ENCODE data around the gene PSMA6.
A peak's percentile ranks its signal among the peaks of the same experiment; 100 is the strongest.
"Not testable (repeated sequence)": the region's sequence is repeated elsewhere in the genome, so short reads cannot be mapped to it uniquely, and the experiment has no call there.

PSMA6 gene

DNA sequence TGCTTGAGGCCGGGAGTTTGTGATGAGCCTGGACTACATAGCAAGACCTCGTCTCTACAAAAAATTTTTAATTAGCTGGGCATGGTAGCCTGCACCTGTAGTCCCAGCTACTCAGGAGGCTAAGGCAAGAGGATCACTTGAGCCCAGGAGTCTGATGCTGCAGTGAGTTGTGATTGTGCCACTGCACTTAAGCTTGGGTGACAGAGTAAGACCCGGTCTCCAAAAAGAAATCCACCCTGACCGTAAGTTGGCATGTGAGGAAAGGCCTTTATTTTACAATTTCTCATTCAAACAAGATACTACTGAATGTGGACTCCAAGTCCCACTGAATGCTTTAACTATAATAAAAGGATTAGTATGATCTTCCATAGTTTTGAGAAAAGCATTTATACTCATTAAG is 27.3 kb downstream of the PSMA6 start:
- no peak for DNase-seq (ENCODE audit: low read depth in 1 of 2, low spot score in 1 of 2)

GRCh38 chr14:35320472-35320871 is 28.3 kb downstream of the PSMA6 start:
- no peak for DNase-seq (ENCODE audit: low read depth in 1 of 2, low spot score in 1 of 2)

DNA sequence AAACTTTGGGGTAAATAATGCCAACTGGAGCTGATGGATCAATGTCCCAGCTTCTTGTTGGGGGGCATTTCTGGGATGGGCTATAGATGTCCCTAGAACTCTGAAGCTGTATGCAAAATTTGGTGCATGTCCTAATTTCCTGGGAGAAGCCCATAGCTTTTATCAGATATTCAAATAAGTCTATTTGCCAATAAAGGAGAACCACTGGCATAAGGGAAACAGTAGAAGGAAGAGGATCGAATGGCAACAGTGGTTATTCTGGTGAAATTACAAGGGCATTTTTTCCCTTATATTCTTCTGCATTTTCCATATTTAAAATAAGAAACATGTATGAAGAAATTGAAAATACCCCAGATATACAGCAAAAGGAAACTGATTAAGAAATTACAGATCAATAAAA is 34.2 kb downstream of the PSMA6 start:
- no peak for DNase-seq (ENCODE audit: low read depth in 1 of 2, low spot score in 1 of 2)

DNA sequence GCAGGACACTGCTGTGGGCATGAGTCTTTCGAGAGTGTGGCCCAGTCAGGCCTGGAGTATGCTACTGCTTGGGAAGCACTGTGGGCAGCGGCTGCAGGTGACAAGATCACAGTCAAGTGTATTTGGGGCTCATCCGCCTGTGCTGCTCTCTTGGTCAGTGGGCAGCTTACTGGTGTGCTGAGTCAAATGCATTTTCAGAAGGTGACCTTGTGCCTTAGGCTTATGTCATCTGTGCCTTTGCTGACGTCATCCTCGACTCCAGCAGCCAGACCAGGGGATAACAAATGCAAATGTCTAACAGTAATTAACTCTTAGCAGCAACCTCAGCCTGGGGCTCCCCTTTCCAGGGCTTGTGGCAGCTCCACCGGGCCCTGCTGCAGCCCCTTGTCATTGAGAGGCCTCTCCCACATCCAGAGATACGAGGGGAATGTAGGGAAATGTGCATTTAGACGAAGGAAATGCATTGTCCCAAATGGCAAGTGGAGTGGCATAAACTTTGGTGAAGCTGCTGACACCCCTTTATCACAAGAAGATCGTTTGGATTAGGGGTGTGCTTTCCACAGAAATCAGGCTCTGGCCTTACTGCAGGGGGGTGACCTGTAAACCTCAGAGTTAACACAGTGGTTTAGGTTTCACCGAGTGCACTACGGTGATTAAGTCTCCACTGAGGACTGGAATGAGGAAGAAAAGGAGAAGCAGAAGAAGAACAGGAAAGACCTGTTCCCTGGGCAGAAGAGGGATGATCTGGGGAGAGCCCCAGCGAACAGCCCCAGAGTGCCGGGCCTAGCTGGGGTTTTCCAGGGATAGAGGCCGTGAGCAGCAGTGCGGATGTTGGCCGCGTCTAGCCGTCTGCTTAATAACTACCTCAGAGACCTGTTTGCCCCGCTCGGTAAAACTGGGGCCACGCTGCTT is 39.7 kb downstream of the PSMA6 start:
- no peak for DNase-seq (ENCODE audit: low read depth in 1 of 2, low spot score in 1 of 2)

DNA sequence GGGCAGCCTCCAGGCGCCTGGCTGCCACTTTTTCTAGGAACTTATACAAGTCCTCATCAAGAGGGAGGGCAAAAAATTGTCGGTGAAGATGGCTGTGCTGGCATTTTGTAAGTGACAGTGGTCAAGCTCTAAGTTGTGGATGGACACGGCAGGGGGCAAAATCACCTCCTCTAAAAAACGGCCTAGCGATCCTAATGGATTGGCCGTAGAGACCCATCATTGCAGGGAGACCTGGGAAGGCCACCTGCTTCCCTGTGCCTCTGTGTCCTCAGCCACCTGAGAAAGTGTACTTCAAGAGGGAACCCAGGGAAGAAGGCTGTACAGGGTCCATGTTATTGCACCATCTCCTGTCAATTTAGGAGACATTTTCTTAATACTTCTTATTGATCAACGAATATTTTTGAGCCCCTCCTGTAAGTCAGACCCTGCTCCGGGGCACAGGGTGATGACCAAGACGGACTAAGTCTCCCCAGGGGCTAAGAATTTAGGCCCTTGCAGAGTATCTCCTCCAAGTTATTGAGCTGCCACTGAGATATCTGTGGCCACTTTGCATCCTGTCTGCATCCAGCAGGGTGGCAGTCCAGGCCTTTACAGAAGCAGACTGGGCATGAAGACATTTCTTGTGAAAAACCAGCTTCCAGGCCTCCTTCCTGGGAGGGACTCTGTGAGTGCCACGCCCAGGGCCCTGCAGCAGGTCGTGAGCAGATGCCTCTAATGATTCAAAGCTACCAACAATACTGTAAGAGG is 40.5 kb downstream of the PSMA6 start:
- DNase-seq (ENCODE audit: low read depth in 1 of 2, low spot score in 1 of 2), result peak in 1 of 2 donors; percentile 18

DNA sequence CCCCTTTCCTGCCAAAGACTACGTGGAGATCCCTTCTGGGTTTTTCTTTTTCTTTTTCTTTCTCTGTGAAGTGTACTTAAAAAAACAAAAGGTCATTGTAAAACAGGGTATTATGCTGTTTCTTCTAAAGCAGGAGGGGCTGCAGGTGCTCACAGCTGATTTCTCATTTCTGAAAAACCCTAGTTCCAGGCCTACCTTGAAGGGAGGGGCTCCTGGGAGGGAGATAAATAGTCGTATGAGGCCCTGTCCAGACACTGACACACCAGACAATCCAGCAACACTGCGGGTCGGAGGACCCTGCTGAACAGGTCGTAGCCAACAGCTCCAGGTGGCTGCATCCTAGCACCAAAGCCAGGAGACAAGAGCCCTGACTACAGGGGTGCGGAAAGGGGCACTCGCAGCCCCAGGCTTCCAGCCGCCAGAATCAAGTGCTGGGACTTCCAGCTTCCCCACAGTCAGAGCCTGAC is 41.1 kb downstream of the PSMA6 start:
- DNase-seq (ENCODE audit: low read depth in 1 of 2, low spot score in 1 of 2), result no peak

DNA sequence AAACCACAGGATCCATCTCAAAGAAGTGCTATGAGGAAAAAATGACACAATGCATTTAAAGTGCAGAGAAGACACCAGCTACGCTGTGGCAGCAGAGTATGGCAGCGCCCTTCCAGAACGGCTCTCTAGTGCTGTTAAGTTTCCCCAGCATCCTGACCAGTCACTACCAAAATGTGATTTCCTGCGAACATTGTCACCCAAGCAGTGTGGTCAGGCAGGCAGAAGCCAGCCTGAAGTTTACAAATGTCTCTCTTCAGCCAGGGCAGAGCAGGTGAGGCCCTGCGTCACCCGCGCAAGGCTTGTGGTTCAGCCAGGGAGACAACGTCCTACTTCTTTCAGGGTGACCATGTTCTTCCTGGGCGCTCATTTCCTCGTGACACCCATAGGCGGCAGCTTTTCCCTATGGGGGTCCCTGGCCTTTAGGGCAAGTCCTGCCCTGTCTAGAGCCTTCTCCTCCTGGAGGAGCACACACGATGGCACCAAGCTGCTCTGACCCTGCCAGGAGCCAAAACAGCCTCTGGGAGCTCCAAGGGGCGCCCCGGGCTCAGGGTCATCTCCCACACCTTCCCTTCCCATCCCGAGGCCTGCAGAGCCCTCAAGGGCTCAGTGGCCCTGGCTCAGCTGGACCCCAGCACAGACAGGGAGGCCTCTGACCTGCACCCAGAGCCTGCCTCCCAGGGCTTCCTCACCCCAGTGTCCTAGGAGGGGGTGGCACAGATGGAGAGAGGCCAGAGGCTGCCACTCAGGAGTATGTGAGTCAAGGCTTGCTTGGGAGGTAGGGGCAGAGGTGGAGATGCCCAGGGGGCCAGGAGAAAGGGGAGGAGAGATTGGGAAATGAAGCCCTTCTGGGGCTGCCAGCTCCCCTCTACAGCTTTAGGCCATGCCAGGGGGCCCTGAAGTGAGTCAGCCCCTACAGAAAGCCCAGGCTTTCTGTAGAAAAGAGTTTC is 41.9 kb downstream of the PSMA6 start:
- no peak for DNase-seq (ENCODE audit: low read depth in 1 of 2, low spot score in 1 of 2)

DNA sequence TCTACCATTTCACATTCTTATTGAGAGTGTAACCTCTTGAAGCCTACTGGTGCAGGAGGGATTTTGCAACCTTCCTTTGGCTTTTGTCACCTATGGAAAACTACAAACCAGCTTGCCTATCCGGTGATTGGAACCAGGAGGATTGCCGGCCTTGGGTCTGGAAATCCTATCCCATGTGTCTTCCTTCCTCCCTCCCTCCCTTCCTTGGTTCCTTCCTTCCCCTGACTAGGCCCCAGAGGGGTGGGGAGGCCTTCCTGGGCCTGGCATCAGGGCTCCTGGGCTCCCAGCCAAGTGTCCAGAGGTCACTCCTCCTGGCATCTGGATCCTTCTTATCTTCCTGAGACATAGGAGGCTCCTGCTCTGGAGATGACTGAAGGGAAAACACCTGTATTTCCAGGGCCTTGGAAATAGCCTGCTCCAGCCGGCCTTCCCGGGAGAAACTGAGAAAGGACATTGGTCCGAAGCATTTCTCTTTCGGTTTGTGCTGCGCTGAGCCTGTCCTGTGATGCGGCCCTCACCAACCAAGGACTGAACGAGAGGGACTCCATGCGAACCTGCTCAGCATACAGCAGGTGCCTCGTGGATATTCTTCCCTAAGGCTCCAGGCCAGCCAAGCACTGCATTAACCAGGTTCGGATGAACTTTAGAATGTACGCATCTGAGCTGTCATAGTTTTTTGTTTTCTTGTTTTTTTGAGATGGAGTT is 43.4 kb downstream of the PSMA6 start:
- DNase-seq (ENCODE audit: low read depth in 1 of 2, low spot score in 1 of 2), result no peak

GRCh38 chr14:35336171-35336493 is 44.0 kb downstream of the PSMA6 start:
- DNase-seq (ENCODE audit: low read depth in 1 of 2, low spot score in 1 of 2), result not testable (repeated sequence)

DNA sequence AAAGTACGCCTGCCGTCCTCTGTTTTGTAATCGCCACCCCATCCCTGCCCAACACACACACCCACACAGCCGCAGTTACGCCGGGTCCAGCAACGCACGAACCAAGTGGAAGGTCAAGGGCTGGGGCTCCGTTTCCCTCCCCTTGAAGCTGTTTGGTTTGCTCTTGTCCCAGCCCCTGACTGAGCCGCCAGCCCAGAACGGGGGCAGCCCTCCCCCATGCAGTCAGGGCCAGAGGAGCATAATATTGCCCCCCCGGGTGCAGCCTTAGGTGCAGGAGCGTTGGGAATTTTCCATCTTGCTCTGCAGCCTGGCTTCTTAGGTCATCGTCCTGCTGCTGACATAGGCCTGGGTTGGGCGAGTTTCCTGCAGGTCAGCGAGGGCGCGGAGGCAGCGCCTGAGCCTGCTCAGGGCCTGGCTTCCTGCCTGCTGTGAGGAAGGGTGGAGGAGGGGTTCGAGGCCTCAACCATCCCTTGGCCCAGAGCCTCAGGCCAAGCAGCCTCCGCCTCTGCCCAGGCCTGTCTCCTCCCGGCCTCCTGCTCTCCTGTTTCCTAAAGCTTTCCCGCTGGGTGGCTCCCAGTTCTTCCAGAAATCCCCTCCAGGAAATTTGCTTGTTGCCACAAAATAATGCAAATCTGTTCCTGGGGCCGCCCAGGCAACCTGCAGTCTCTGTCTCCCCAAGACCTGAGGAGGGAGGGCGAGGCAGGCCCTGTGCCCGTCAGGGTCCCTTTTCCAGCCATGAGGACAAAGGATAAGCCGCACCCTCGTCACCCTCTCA is 44.5 kb downstream of the PSMA6 start:
- DNase-seq (ENCODE audit: low read depth in 1 of 2, low spot score in 1 of 2), result no peak

GRCh38 chr14:35337269-35338255 is 45.4 kb downstream of the PSMA6 start:
- no peak for DNase-seq (ENCODE audit: low read depth in 1 of 2, low spot score in 1 of 2)

- DNase-seq (ENCODE audit: low read depth in 1 of 2, low spot score in 1 of 2), result no peak
Measured at GRCh38 chr14:35338731-35339405, 46.7 kb downstream of the PSMA6 start.

GRCh38 chr14:35339761-35340406 is 47.7 kb downstream of the PSMA6 start:
- no peak for DNase-seq (ENCODE audit: low read depth in 1 of 2, low spot score in 1 of 2)

- no peak for DNase-seq (ENCODE audit: low read depth in 1 of 2, low spot score in 1 of 2)
Measured at GRCh38 chr14:35340616-35341453, 48.7 kb downstream of the PSMA6 start.

- no peak for DNase-seq (ENCODE audit: low read depth in 1 of 2, low spot score in 1 of 2)
Measured at GRCh38 chr14:35341454-35341750, 49.2 kb downstream of the PSMA6 start.

DNA sequence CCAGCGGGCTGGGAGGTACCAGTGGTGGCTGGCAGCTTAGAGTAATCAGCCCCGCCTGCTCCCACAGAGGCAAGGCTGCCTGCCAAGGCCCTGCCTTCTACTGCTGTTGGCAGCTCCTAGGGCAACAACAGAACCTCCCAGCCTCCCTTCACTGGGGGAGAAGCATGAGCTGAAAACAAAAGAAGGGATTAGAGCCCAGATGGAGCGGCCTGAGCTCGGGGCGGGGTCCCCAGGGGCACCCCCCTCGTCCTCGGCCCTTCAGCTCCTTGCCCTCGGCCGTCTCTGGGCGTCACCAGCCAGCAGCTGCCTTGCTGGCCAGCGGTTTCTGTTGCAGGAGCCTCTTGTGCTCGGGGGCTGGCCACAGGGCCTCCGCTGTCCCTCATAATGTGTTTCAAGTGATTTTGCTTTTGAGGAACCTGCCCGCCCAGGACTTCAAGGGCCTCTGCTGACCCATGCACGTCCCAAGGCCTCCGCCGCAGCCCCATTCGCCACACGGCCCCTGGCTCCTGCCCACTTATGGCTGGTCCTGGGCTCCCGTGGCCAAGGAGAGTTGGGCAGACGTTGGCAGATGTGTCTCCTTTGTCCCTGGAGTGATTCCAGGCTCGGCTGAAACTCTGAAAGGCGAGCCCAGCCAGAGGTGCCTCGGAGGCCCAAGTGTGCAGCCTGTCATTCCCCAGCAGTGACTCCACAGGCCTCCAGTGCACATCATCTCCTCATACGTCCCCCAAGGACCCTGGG is 49.7 kb downstream of the PSMA6 start:
- DNase-seq (ENCODE audit: low read depth in 1 of 2, low spot score in 1 of 2), result no peak
